Activated T-cell treated with anti-CD3 and anti-CD28 coated beads for 4 hours (primary cell): ENCODE results near the gene PHF11.

Experiments
- DNase-seq: peaks from one replicate; pipeline ENCODE4 v3.0.0-alpha.2; 2020

The PHF11 gene

DNA sequence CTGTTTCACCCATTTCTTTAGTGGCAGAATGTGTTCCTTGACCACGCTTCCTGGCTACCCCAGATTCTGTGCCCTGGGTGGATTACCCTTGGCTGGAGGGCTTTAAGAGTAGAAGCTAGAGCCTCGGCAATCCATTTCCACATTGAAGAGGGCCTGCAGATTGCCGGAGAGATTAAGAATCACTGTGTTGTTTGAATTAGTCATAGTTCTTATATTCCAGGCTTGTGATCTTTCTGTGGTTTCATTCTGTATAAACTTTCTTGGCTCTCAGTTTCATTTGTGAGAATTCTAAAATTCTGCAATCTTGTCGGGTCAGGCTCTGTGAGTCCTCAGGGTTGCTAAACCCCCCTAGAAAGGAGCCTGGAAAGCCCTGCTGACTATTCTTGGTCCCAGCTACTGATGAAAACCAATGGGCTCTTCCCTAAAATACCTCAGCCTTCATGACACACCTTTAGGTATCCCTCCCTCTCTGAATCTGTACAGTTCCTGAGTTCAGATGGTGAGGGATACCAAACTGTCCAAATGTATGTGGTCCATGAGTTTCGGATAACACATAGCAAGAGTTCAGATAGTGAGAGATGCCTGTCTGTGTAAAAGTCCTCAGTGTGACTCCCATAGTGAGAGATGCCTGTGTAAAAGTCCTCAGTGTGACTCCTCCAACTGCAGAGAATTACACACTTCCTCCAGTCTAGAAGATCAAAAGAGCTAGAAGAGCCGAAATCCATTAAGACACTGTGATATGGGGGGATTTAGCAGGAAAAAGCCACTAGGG is 4.3 kb downstream of the PHF11 start:
- no peak for DNase-seq

DNA sequence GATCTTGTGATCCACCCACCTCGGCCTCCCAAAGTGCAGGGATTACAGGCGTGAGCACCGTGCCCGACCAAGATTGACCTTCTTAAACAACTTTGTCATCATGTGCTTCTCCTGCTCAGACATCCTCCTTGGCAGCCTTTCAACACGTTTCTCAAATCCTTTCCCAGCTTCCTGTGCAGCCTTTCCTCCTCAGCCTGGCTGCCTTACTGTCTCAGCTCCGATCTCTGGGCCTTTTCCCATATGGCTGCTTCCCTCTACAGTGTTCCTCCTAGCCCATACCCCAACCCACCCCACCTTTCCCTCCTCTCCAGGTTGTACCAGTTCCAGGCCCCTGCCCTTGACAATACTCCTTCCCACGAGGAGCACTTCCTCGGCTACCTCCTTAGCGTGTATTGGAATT is 7.2 kb downstream of the PHF11 start:
- no peak for DNase-seq

- DNase-seq = no peak
These were observed 8.2 kb downstream of the PHF11 start for GRCh38 chr13:49503951-49504350.

DNA sequence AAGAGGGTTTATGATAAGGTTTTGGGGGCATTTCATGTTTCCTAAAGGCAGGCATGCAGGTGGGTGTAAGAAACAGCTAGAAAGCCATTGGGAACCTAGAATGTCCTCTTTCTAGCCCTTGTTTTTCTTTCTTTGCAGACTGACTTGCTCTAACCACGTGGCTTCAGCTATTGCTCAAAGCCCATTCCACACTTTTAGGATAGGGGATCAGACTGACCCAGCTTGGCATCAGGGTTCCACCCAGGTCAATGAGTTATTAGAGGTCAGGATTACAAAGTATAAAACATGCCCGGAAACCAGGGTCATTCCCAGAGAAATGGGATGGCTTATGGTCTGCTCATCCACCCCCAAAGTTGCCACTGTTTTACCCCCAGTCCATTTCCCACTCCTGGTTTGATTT is 16.8 kb downstream of the PHF11 start:
- DNase-seq = no peak

- DNase-seq = no peak
These were observed 20.7 kb downstream of the PHF11 start for GRCh38 chr13:49516467-49516866.

DNA sequence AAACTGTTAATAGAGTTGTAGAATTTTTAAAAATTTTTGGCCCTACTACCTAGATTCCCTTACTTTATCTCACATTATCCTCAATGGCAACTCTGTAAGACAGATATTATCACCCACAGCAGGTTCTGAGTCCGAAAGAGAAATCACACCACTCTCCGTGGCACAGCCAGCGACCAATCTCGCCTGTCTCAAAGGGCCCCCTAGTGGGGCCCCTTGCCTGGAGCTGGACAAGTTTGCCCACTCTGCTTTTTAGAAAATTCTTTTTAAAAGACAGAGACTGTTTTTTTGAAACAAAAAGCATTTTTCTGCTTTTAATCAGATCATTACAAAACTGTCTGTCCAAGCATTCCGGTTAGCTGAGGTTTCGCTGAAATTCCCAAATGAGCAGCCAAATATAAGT is 21.7 kb downstream of the PHF11 start:
- DNase-seq = no peak

GRCh38 chr13:49521224-49521623 is 25.5 kb downstream of the PHF11 start:
- DNase-seq = no peak

GRCh38 chr13:49524740-49525501 is 29.2 kb downstream of the PHF11 start:
- no peak for DNase-seq

GRCh38 chr13:49527123-49527522 is 31.4 kb downstream of the PHF11 start:
- DNase-seq = no peak

GRCh38 chr13:49528161-49528560 is 32.4 kb downstream of the PHF11 start:
- no peak for DNase-seq

DNA sequence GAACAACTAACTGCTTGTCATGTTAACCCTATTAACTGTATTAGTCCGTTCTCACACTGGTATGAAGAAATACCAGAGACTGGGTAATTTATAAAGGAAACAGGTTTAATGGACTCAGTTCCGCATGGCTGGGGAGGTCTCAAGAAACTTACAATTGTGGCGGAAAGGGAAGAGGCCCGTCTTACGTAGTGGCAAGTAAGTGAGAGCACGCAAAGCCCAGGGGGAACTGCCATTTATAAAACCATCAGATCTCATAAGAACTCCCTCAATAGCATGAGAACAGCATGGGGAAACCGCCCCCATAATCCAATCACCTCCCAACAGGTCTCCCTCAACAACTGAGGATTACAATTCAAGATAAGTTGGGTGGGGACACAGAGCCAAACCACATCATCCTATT is 34.7 kb downstream of the PHF11 start:
- DNase-seq = no peak

GRCh38 chr13:49532593-49532992 is 36.8 kb downstream of the PHF11 start:
- DNase-seq = no peak

DNA sequence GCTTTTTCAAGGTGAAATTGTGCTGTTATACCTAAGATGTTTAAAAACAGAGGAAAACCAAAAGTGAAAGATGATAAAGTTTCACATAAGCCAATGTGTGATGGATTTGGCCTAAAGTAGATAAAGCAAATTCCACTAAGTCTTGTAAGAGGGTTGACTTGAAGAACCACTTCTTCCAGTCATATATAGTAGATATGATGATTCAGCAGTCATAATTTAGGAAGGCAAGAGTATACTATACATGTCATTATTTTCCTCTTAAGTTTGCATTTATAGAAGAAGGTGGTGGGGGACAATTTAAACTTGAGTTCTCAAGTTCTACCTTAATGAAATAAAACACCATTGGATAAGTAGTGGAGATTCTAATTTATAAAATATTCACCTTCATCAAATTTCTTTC is 37.3 kb downstream of the PHF11 start:
- no peak for DNase-seq

- DNase-seq = no peak
These were observed 38.0 kb downstream of the PHF11 start for GRCh38 chr13:49533591-49534269.

DNA sequence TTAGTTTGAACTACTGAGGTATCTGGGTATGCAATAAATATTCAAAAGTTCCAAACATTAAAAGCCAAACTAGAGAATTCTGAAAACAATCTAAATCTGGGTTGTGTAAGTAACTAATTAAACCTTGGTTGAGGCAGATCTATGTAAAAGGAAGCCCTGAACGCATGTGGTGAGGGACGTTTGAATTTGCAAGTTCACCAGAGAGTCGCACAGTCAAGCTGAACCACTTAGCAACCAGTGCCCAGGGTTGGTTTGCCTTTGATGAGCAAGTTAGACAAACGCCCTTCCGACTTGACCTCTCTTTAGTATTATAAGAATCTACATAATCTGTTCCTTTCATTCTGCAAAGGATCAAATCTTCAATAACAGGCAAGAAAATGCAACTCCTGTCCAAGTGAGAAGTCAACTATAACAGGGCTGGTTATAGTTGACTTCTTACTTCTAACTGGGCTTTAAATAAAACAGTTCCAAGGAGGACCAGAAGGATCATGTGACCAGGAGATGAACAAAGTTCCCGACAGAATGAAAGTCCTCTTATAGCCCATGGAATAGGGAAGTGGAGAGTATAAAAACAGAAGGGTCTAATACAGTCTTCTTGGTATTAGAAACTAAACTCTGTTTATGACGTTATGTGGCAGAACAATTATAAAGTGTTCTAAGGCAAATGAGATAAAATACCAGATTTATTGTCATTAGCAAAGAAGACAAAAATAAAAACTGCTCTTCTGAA is 40.6 kb downstream of the PHF11 start:
- DNase-seq = no peak

DNA sequence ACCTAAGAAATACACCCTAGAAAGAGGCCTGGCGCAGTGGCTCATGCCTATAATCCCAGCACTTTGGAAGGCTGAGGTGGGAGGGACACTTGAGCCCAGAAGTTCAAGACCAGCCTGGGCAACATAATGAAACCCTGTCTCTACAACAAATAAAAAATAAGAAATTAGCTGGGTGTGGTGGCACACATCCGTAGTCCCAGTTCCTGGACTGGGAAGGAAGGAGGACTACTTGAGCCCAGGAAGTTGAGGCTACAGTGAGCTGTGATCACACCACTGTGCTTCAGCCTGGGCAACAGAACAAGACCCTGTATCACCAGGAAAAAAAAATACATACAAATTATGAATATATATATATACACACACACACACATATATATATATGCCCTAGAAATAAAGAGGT is 42.7 kb downstream of the PHF11 start:
- DNase-seq = no peak

DNA sequence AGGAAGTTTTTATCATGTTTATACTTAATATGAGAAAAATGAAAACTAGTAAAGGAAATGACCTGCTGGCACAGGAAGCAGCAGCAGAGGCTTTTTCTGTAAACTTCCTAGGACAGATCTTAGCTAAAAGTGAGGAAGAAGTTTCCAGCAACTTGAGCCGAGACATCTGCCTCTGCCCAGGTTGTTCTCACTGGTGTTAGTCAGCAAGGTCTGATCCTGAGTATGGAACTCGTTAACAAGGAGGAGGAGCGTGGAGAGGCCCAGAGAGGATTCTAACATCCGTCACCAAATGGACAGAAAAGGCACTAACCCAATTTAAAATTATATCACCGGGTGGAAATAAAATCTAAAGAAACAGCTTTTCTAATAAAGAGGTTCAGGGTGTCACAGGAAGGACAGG is 43.6 kb downstream of the PHF11 start:
- no peak for DNase-seq

GRCh38 chr13:49539746-49540145 is 44.0 kb downstream of the PHF11 start:
- DNase-seq = no peak

GRCh38 chr13:49540552-49540951 is 44.8 kb downstream of the PHF11 start:
- DNase-seq = no peak

- DNase-seq = no peak
These were observed 47.9 kb downstream of the PHF11 start for GRCh38 chr13:49543656-49544055.

DNA sequence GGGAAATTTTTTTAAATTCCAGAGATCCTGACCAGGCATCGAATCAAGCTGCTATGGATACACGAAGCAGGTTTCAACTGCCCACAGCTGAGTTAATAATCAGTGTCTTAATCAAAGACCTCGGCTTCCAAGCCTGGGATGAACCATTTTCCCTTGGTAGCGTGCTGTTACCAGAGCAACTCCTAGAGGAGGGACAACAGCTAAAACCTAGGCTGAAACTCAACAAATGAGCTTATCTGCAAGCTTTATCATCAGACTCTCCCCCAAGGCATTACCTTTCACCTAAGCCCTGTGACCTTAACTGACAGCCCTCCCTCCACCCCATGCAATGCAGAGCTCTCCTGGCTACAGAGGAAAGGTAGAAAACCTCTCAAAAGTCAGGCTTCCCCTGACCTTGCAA is 49.9 kb downstream of the PHF11 start:
- no peak for DNase-seq

GRCh38 chr13:49546561-49546960 is 50.8 kb downstream of the PHF11 start:
- no peak for DNase-seq

DNA sequence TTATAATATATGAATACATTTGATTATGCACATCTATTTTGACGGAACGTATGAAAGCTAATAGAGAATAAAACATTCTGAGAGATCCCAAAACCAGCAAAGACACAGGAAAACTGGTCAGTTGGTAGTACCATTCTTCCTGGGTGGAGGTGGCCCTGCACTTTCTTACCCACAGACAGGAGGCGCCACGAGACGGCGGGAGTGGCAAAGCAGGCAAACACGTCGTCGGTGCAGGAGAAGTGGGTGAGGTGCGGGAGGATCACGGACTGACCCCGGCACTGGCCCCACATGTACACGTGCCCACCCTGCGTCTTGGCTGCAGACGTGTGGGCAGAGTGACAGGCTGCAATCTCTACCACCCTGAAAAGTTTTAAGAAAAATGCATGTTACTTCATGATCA is 53.5 kb downstream of the PHF11 start:
- DNase-seq = no peak
